HG03095 (cell line): Measurements from ENCODE around the gene RSPO3.
"Not testable (repeated sequence)": the region's sequence is repeated elsewhere in the genome, so short reads cannot be mapped to it uniquely, and the experiment has no call there.

Experiments used
- ATAC-seq: cut with Tn5 transposase; IDR thresholded peaks from one replicate; pipeline ENCODE4 v1.9.1; 2021; ENCODE audit warnings: moderate library complexity; ENCODE audit not compliant: unreplicated experiment

The RSPO3 gene

DNA sequence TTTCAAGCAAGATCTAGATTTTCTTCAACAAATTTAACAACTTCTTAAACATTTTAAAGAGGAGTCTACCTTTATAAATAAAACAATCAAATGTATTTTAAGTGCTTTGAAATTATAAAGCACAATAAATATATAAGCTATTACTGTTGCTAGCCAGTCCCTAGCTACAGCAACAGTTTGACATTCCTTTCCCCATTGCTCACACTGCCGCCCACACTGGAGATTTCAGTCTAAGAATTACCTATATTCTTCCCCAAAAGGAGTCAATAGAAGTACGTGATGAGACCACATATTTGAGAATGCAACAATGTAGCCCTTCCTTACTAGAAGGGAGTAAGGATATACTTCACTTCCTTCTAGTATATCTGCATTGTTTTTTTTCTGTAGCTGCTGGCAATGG, 82.8 kb downstream of the RSPO3 start:
- ATAC-seq = no peak

DNA sequence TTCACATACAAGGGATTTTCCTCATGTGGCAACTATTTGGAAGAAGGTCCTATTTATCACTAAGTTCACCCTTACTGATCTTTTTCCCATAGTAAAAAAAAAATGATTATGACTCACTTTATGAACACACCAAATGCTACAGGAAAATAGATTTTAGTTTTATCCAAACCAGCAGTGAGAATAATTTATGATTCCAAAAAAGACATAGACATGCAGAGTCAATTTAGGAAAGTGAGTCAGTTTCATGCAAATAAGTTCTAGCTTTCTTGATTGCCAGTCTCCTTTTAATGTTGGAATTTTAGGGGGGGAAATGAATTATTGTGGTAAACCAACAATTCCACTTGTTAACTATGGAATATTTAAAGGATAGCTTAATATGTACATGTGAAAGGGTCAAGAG, 84.2 kb downstream of the RSPO3 start:
- no peak for ATAC-seq

DNA sequence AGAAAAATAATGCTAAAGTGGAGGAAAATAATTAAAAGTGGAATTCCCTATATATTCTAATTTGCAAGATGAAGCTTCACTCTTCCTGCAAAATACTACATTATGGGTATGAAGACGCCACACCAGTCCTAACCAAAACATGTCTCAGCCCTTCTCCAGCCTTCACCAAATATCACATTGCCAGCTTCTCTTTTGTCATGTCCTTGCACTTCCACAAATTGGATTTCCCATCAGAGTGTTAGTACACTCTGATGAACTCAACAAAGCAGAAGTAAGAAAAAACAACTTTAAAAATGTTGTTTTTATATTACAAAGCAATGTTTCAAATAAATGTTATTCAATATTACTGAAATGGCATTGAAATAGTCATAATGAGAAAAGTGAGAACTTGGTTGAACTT, 85.8 kb downstream of the RSPO3 start:
- ATAC-seq = no peak

DNA sequence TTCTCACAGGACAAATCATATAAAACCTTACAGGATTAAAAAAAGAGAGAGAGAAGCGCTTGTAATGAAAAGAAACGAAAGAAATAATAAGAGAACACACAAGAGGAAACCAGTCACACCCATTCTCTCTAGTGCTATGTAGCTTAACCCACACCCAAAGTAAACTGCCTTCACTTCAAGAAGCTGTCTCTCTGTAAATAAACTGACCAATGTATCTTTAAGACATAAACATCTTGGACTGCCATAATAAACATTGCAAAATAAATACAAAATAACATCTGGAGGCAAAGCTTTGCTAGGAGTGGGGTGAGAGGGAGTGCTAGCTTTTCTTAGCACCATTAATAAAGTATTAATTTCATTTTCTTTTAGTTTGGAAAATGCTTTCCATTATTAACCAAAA, 86.6 kb downstream of the RSPO3 start:
- no peak for ATAC-seq

DNA sequence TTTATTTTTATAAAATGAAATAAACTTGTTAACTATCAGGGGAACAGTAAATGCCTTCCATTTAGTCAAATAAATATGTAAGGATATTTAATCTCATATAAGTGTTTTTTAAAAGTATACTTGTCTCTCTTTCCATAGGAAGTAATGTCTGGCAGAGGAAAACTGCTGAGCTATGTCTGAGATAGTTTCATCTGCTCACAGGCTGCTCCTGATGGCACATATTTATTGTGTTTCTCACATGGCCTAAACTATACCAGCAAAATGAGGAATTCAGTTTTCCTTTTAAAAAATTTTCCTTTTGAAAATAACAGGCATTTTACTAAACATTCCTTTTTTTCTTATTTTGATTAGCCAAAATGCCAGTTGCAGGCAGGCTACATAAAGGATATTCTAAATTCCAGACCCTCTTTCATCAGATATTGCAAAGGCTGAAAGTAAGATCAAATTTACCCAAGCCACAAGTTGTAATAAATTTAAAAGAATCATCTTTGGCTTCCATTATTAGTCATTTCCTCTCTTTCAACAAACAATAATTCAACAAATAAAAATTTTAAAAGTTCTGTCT, 88.1 kb downstream of the RSPO3 start:
- ATAC-seq = no peak

DNA sequence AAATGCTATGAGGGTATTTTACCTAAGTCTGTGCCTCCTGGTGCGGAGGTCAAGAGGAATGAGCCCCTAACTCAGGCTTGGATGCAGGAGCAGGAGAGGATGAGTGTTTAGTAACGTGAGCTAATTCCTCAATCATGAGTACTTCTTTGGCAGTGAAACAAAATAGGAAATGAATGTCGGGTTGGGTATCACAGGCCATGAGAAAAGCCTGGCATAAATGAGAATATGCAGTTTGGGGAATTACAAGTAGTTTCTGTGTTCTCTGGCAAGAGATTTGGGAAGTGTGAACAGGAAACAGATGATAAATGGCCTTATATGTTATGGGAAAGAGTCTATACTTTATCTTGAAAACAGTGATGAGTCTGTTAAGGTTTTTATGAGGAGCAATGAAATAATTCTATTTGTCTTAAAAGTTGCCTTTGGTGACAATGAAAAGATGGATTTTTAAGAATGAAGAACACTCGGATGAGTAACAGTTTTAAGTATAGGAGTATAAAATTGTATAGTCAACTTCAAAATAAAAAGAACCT, 89.2 kb downstream of the RSPO3 start:
- no peak for ATAC-seq

DNA sequence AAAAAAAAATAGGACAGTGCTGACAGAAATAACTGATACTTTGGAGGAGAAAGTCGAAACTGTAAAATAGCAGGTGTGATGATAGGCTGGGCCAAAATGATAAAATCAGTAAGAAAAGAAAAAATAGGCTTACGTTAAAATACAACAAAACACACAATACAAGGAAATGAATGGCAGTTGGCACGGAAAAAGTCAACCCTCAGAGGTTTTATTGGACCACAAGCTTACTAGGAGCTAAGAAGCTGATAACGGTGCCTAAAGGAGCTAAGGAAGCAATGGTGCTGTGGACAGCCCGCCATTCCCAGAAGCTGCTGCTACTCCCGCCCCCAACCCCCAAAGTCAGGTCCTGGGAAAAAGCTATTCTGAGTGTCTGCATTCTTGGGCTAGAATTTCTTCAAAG, 92.3 kb downstream of the RSPO3 start:
- ATAC-seq = no peak

DNA sequence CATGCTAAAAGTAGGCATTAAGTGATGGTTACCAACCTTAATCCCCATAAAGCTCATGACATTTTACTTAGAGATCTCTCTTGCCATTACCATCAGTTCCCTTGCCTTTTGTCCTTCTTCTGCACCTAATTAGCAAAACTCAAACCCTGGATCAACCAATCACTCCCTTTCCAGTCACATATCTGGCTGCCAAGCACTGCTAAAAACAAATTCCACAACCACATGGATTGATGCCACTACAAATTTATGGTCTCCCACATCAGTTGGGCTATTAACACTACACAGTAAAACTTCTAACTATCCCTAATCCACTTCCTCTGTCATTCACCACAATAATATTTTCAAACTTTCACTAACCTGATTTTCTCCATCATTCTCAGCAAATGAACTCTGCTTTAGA, 93.9 kb downstream of the RSPO3 start:
- no peak for ATAC-seq

DNA sequence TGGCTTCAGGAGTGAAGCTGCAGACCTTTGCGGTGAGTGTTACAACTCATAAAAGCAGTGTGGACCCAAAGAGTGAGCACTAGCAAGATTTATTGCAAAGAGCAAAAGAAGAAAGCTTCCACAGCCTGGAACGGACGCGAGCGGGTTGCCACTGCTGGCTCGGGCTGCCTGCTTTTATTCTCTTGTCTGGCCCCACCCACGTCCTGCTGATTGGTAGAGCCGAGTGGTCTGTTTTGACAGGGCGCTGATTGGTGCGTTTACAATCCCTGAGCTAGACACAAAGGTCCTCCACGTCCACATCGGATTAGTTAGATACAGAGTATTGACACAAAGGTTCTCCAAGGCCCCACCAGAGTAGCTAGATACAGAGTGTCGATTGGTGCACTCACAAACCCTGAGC, 95.6 kb downstream of the RSPO3 start:
- not testable (repeated sequence) for ATAC-seq

DNA sequence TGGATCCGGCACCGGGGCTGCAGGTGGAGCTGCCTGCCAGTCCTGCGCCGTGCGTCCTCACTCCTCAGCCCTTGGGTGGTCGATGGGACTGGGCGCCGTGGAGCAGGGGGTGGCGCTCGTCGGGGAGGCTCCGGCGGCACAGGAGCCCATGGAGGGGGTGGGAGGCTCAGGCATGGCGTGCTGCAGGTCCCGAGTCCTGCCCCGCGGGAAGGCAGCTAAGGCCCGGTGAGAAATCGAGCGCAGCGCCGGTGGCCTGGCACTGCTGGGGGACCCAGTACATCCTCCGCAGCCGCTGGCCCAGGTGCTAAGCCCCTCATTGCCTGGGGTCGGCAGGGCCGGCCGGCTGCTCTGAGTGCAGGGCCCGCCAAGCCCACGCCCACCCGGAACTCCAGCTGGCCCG, 96.1 kb downstream of the RSPO3 start:
- not testable (repeated sequence) for ATAC-seq

DNA sequence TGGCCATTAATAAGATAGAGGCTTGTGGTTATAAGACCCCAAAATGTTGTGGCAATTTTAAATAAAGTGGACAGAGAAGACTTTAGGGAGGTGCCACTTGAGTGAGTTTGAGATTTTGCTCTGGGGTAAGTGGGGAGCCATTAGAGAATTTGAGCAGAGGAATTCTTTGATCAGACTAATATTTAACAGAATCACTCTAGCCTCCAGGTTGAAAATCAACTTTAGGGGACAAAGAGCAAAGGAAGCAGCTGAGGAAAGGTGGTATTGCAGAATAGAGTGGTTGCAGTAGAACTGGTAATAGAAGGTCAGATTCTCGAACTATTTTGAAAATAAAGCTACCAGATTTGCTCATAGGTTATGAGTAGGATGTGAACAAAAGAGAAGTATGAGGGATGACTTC, 97.5 kb downstream of the RSPO3 start:
- ATAC-seq = no peak

DNA sequence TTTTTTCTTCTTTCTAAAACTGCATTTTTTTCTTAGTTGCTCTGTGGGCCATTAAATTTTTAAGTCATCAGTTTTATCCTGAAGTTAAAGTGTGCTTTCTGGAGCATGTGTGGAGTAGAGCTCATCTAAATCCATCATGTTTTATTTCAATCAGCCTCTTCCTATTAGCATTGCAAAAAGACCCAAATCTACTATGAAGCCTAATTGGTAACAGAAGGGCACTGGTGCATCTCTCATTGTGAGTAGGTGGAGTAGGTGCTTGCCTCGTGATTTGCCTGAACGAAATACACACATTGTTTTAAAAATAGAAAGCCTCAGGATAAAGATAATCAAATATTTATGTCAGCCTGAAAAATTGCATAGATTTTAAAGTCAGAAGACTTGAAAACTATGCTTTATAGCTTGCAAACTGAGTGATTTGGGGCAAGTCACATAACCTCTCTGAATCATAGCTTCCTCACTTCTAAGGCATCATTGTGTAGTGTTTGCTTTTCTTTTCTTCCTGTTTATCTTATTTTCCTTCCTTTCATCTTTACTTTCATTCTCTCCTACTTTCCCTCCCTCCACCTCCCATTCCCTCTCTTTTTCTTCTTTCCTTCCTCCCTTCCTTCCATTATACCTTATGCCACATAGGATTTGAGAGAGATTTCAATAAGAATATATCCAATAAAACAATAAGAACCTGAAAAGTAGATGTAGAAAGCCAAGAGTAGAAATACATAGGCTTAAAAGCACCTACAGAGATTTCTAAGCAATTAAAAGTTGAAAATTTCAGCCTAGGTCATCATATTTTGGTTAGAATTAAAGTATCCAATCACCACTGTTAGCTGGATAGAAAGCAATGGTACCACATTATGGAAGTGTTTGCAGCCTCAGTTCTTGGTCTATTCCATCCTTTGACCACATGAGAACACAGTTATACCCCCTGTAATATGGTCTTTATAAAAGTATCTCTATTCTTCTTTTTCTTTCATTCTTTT, 98.6 kb downstream of the RSPO3 start:
- no peak for ATAC-seq

DNA sequence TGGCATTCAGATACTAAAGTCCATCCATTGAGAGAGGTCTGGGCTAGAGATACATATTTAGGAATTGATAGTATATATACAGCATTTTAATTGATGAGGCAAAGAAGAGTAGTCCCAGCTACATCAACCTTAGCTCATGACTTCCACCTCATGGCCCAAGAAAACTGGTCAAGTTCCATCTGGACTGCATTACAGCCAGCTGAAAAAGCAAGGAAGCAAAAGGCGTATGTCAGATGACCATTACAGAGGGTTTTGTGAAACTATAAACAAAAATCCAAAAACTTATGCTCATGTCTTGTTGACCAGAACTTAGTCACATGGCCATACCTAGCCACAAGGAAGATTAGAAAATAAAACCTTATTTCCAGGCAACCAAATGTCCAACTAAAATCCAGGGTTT, 101.4 kb downstream of the RSPO3 start:
- ATAC-seq = no peak

DNA sequence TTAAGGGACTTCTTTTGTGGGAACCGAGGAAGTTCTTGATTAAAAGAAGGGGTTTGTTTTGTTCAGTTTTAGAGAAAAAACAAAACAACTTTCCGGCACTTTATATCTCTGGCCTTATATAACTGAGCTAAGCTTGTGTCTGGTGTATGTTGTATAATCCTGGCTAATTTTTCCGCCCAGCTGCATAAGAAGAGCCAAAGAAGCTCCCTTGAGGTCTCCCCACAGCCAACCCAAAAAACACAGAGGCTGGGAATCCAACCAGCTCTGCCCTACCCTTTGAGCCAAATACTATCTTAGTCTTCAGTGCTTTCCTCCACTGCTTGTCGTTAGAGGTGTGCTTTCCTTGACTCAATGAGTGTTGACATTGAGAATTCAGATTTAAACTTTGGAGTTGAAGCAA, 102.7 kb downstream of the RSPO3 start:
- ATAC-seq = no peak

DNA sequence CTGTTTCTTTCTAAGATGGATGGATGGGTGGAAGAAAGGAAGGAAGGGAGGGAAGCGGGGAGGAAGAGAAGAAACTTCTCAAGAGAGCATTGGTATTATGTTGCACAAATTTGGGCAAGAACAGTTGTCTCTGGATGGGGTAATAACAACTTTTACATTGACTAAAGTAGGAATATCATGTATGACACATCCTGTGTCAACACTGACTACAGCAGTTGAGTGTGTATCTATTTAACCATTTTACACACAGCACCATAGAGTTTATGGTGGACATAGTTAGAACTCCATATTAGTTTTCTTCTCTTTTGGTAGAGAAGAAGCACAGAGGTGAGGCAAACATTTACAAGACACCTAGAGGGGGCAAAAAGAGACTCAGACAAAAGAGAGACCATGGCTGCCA, 103.9 kb downstream of the RSPO3 start:
- no peak for ATAC-seq

DNA sequence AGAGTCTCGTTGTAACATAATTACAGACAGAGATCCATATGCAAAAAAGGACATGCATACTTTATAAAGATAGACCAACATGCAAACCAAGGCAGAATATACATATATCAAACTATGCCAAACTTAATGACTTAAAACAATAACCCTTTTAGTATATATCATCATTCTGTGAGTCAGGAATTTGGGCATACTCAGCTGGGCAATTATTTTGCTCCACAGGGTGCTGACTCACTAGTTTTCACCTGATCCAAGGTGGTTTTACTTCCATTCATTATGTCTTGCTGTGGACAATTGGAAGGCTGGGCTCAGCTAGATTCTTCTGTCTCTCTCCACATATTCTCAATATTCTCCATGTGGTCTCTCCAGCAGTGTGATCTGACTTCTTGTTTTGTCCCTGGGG, 107.0 kb downstream of the RSPO3 start:
- no peak for ATAC-seq

DNA sequence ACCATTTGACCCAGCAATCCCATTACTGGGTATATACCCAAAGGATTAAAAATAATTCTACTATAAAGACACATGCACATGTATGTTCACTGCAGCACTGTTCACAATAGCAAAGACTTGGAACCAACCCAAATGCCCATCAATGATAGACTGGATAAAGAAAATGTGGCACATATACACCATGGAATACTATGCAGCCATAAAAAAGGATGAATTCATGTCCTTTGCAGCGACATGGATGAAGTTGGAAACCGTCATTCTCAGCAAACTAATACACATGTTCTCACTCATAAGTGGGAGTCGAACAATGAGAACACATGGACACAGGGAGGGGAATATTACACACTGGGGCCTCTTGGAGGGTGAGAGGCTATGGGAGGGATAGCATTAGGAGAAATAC, 115.3 kb downstream of the RSPO3 start:
- not testable (repeated sequence) for ATAC-seq

DNA sequence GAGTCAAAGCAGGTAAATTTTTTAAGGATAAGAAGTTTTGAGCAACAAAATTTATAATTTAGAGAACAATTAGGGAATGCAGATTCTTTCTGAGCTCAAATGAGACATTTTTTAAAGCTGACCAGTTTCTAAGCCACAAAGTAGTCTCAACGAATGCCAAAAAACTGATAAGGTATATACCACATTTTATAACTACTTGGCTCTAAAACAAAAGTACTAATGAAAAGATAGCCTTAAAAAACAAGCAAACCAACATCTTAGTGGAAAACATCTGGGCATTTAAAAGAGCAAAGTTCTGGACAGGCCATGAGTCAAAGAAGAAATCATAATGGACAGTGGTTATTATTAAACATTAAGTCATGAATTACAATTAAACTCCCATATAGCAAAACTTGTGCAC, 125.0 kb downstream of the RSPO3 start:
- ATAC-seq = no peak
